CD4-positive, alpha-beta T cell treated with Interleukin-4 for 4 hours (primary cell): ENCODE measurements around the gene ACSS3.
"Not testable (repeated sequence)": the region's sequence is repeated elsewhere in the genome, so short reads cannot be mapped to it uniquely, and the experiment has no call there.

Experiments
- DNase-seq: peaks from one replicate; pipeline ENCODE4 v3.0.0-alpha.2; 2020

The ACSS3 gene

GRCh38 chr12:81168445-81168844 is 90.6 kb downstream of the ACSS3 start:
- no peak for DNase-seq

GRCh38 chr12:81170072-81170471 is 92.2 kb downstream of the ACSS3 start:
- DNase-seq: no peak

- DNase-seq: no peak
These were observed 95.0 kb downstream of the ACSS3 start for GRCh38 chr12:81172851-81173250.

- DNase-seq: no peak
These were observed 96.8 kb downstream of the ACSS3 start for GRCh38 chr12:81174664-81175063.

GRCh38 chr12:81176796-81177195 is 98.9 kb downstream of the ACSS3 start:
- no peak for DNase-seq

- no peak for DNase-seq
These were observed 103.8 kb downstream of the ACSS3 start for GRCh38 chr12:81181691-81182090.

- no peak for DNase-seq
These were observed 109.8 kb downstream of the ACSS3 start for GRCh38 chr12:81187686-81188085.

GRCh38 chr12:81196595-81196994 is 118.7 kb downstream of the ACSS3 start:
- DNase-seq: no peak

GRCh38 chr12:81200561-81200960 is 122.7 kb downstream of the ACSS3 start:
- not testable (repeated sequence) for DNase-seq

- no peak for DNase-seq
These were observed 125.9 kb downstream of the ACSS3 start for GRCh38 chr12:81203671-81204204.

GRCh38 chr12:81205416-81205815 is 127.5 kb downstream of the ACSS3 start:
- no peak for DNase-seq

- no peak for DNase-seq
These were observed 128.6 kb downstream of the ACSS3 start for GRCh38 chr12:81206429-81206828.

GRCh38 chr12:81207173-81207572 is 129.3 kb downstream of the ACSS3 start:
- no peak for DNase-seq

GRCh38 chr12:81207664-81208063 is 129.8 kb downstream of the ACSS3 start:
- no peak for DNase-seq

- no peak for DNase-seq
These were observed 130.5 kb downstream of the ACSS3 start for GRCh38 chr12:81208187-81208911.

GRCh38 chr12:81209012-81209411 is 131.1 kb downstream of the ACSS3 start:
- DNase-seq: no peak

- DNase-seq: not testable (repeated sequence)
These were observed 131.9 kb downstream of the ACSS3 start for GRCh38 chr12:81209772-81210225.

- DNase-seq: no peak
These were observed 133.4 kb downstream of the ACSS3 start for GRCh38 chr12:81211306-81211705.

- no peak for DNase-seq
These were observed 135.3 kb downstream of the ACSS3 start for GRCh38 chr12:81212996-81213696.

- no peak for DNase-seq
These were observed 138.9 kb downstream of the ACSS3 start for GRCh38 chr12:81216739-81217138.

- no peak for DNase-seq
These were observed 143.8 kb downstream of the ACSS3 start for GRCh38 chr12:81221681-81222080.

- no peak for DNase-seq
These were observed 145.1 kb downstream of the ACSS3 start for GRCh38 chr12:81222846-81223592.

GRCh38 chr12:81224626-81225025 is 146.7 kb downstream of the ACSS3 start:
- DNase-seq: no peak
